Vagina (tissue), 2 donors: ENCODE results near the gene ZNF682.

Source experiments
- POLR2A ChIP-seq, 2 donors: fragments of 450-650 bp; IDR thresholded peaks; one replicate each; pipeline ENCODE4 v1.6.1; 2017; ENCODE audit warnings: antibody characterized with exemption in 2 of 2, mild to moderate bottlenecking in 2 of 2, moderate library complexity in 2 of 2
- POLR2AphosphoS5 ChIP-seq, 2 donors: sonication (generic); formaldehyde crosslinking; IDR thresholded peaks; one replicate each; pipeline ENCODE4 v1.9.0; 2017; ENCODE audit warnings: antibody characterized with exemption in 2 of 2, mild to moderate bottlenecking in 2 of 2, low read depth in 1 of 2; ENCODE audit not compliant: insufficient read depth in 1 of 2
- TF ChIP-seq, protein P1 (sequence below), 3 experiments: fragments of 450-650 bp in 2 of 3; fragments of 200-600 bp in 1 of 3; sonication (generic) in 1 of 3; IDR thresholded peaks; one replicate each; pipeline ENCODE4 v1.5.1; 2017 to 2019; ENCODE audit warnings: antibody characterized with exemption in 3 of 3, mild to moderate bottlenecking in 2 of 3, moderate library complexity in 2 of 3

DNA sequence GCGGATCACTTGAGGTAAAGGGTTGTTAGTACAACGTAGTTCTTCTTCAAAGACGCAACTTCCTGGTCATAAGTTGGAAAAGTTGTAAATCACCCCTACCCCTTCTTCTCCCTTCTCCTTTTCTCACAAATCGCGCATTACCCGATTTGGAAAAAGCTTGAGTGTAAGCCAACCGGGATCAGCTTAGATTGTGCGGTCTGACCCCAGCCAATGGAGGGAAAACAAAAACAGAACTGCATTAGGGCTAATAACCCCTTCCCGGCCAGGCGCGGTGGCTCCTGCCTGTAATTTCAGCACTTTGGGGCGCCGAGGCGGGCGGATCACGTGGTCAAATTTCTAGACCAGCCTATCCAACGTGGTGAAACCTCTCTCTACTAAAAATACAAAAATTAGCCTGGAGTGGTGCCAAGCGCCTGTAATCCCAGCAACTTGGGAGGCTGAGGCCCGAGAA, 39.3 kb upstream of the ZNF682 start:
- TF ChIP-seq, protein P1, sequence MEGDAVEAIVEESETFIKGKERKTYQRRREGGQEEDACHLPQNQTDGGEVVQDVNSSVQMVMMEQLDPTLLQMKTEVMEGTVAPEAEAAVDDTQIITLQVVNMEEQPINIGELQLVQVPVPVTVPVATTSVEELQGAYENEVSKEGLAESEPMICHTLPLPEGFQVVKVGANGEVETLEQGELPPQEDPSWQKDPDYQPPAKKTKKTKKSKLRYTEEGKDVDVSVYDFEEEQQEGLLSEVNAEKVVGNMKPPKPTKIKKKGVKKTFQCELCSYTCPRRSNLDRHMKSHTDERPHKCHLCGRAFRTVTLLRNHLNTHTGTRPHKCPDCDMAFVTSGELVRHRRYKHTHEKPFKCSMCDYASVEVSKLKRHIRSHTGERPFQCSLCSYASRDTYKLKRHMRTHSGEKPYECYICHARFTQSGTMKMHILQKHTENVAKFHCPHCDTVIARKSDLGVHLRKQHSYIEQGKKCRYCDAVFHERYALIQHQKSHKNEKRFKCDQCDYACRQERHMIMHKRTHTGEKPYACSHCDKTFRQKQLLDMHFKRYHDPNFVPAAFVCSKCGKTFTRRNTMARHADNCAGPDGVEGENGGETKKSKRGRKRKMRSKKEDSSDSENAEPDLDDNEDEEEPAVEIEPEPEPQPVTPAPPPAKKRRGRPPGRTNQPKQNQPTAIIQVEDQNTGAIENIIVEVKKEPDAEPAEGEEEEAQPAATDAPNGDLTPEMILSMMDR (IDR thresholded peaks at IDR 0.05): no peak
- TF ChIP-seq POLR2AphosphoS5 (IDR thresholded peaks at IDR 0.05; ENCODE audit: insufficient read depth in 1 of 2, low read depth in 1 of 2): no peak
- TF ChIP-seq POLR2A (IDR thresholded peaks at IDR 0.05): no peak
